K562 (cell line): Measurements from ENCODE around the gene PARD3B. TPM values are rescaled to one million over a fixed set of nuclear protein-coding genes. Genes with fewer than 3 reads are reported as not detected.

Source experiments
- ATAC-seq: fragments of 200-7000 bp; cut with Tn5 transposase; 3 replicates; pipeline ENCODE4 v1.9.1; 2020; ENCODE audit warnings: moderate library complexity
- BruUV-seq: library from RNA; stranded (reverse); fragments of 400-500 nt; replicated peaks from 2 replicates; lab custom pipeline; 2021; lab: Mats Ljungman, UMichigan
- CTCF ChIA-PET: fragments of 300-600 bp; formaldehyde crosslinking; extraction: SDS; loops from one replicate; lab custom pipeline; 2021; ENCODE audit warnings: low intra/inter-chr PET ratio; lab: Yijun Ruan, JAX
- POLR2A ChIA-PET: fragments of 300-600, 350-650 bp; sonication (Branson Sonifier 250); formaldehyde crosslinking; extraction: SDS; loops from one replicate; lab custom pipeline; 2021; ENCODE audit warnings: antibody characterized with exemption, inconsistent platforms; lab: Yijun Ruan, JAX
- DNase-seq, 4 experiments: peaks; one replicate each; pipeline versions ENCODE4 v3.0.0 to v3.0.0-alpha.2; 2011 to 2018; ENCODE audit warnings: low spot score in 3 of 4, mixed read lengths in 3 of 4; ENCODE audit errors: extremely low read depth in 1 of 4
- FAIRE-seq: peaks from 2 replicates; lab custom pipeline; 2011; peaks lifted over from hg19 to GRCh38; lab: Jason Lieb, UNC
- H2AFZ ChIP-seq: 2 replicates; pipeline ENCODE4 v1.6.0; 2011; ENCODE audit warnings: low read depth, low read length, control low read depth, inconsistent platforms
- H3K27ac ChIP-seq: fragments of 200-600 bp; 3 replicates; pipeline ENCODE4 v1.8.0; 2011; ENCODE audit warnings: low read depth, mild to moderate bottlenecking, control low read depth, inconsistent platforms, low read length, moderate library complexity, mixed read lengths; ENCODE audit errors: extremely low read depth
- H3K27me3 ChIP-seq, 2 experiments: fragments of 300-600 bp in 1 of 2; 2 replicates in 1 of 2; 3 replicates in 1 of 2; pipeline versions ENCODE4 v1.6.0 to v1.8.0; 2011; ENCODE audit warnings: inconsistent platforms in 2 of 2, low read length in 2 of 2, mild to moderate bottlenecking in 1 of 2, mixed read lengths in 1 of 2, moderate library complexity in 1 of 2; ENCODE audit not compliant: control insufficient read depth in 2 of 2, insufficient read depth in 2 of 2
- H3K36me3 ChIP-seq: fragments of 300-600 bp; 3 replicates; pipeline ENCODE4 v1.8.0; 2011; ENCODE audit warnings: mild to moderate bottlenecking, low read length, inconsistent platforms; ENCODE audit not compliant: control insufficient read depth, insufficient read depth
- H3K4me1 ChIP-seq, 2 experiments: fragments of 200-600 bp in 1 of 2; replicated peaks in 1 of 2; 2 replicates in 1 of 2; 3 replicates in 1 of 2; pipeline versions ENCODE4 v1.5.1 to v1.8.0; 2011; ENCODE audit warnings: inconsistent platforms in 2 of 2, low read length in 2 of 2, mild to moderate bottlenecking in 1 of 2, mixed read lengths in 1 of 2, moderate library complexity in 1 of 2; ENCODE audit not compliant: control insufficient read depth in 2 of 2, insufficient read depth in 2 of 2
- H3K4me2 ChIP-seq: 2 replicates; pipeline ENCODE4 v1.6.1; 2011; ENCODE audit warnings: low read length, control low read depth, inconsistent platforms, mixed read lengths; ENCODE audit not compliant: insufficient read depth
- H3K4me3 ChIP-seq: fragments of 200-600 bp; sonication (generic), shearing (Covaris generic); 2 replicates; pipeline ENCODE4 v1.5.1; 2016; ENCODE audit warnings: control low read depth, inconsistent platforms
- H3K79me2 ChIP-seq: fragments of 200-600 bp; 3 replicates; pipeline ENCODE4 v1.8.0; 2011; ENCODE audit warnings: low read length, inconsistent platforms; ENCODE audit not compliant: control insufficient read depth, insufficient read depth
- H3K9ac ChIP-seq, 2 experiments: 2 replicates each; pipeline versions ENCODE4 v1.6.0 to v1.6.1; 2011; ENCODE audit warnings: low read depth in 2 of 2, low read length in 2 of 2, control low read depth in 1 of 2, inconsistent platforms in 1 of 2, mild to moderate bottlenecking in 1 of 2, mixed read lengths in 1 of 2; ENCODE audit not compliant: insufficient read depth in 1 of 2
- H3K9me1 ChIP-seq: one replicate; pipeline ENCODE4 v1.6.0; 2011; ENCODE audit warnings: inconsistent platforms, mild to moderate bottlenecking, low read length, moderate library complexity; ENCODE audit not compliant: control insufficient read depth, insufficient read depth
- H3K9me3 ChIP-seq: replicated peaks from 2 replicates; pipeline ENCODE4 v1.5.1; 2011; ENCODE audit warnings: low read depth, low read length, inconsistent platforms; ENCODE audit not compliant: control insufficient read depth, insufficient read depth
- H4K20me1 ChIP-seq: replicated peaks from 2 replicates; pipeline ENCODE4 v1.6.1; 2011; ENCODE audit warnings: low read length, inconsistent platforms, mixed read lengths; ENCODE audit not compliant: control insufficient read depth, insufficient read depth
- CEBPB ChIP-seq: fragments of 450-650 bp; IDR thresholded peaks from 2 replicates; pipeline ENCODE4 v1.6.1; 2016; ENCODE audit warnings: missing genetic modification characterization, missing compliant biosample characterization
- CEBPG ChIP-seq, 3 experiments: fragments of 200-800 bp in 1 of 3; sonication (Bioruptor generic) in 1 of 3; sonication (generic) in 1 of 3; formaldehyde crosslinking in 1 of 3; IDR thresholded peaks in 2 of 3; conservative IDR thresholded peaks in 1 of 3; 2 replicates each; pipeline versions ENCODE4 v1.6.1 to v1.8.0; 2016 to 2022; ENCODE audit warnings: missing compliant biosample characterization in 2 of 3, missing genetic modification characterization in 2 of 3, mild to moderate bottlenecking in 1 of 3, missing genetic modification reagents in 1 of 3
- PRDM10 ChIP-seq: fragments of 450-650 bp; IDR thresholded peaks from 2 replicates; pipeline ENCODE4 v1.6.1; 2018; ENCODE audit not compliant: partially characterized antibody
- WGBS: fragments of 100-300 bp; shearing (Covaris generic); methylation state at CpG from one replicate; pipeline ENCODE4 v1.1.6; 2016; ENCODE audit warnings: low coverage, mixed read lengths; ENCODE audit not compliant: insufficient coverage; ENCODE audit errors: missing lambda C conversion rate; 5-methylcytosine and 5-hydroxymethylcytosine counted together
- in situ Hi-C: fragments of 300-500 bp; cut with MboI; formaldehyde crosslinking; loops from 4 replicates; pipeline ENCODE4 v1.15.0; 2018; ENCODE audit warnings: inconsistent platforms, mixed read lengths
- intact Hi-C: fragments of 100-400 bp; cut with micrococcal nuclease; formaldehyde crosslinking; loops from 2 replicates; pipeline ENCODE4 v1.14.2; 2022
- polyA plus RNA-seq, 8 experiments: library from polyadenylated mRNA; depleted of rRNA in 4 of 8; stranded (reverse) in 5 of 8; unstranded in 3 of 8; fragments of >200 nt; fragmentation: Nextera tagmentation in 2 of 8; fragmentation: Illumina TruSeq in 1 of 8; extraction: Ambion mirVana in 2 of 8; extraction: Trizol in 1 of 8; gene quantifications; 2 replicates each; pipeline versions ENCODE4 v1.2.1 to v1.2.3, GENCODE V29; 2011 to 2014; ENCODE audit warnings: inconsistent platforms in 1 of 8, missing spikeins in 1 of 8
- total RNA-seq, 7 experiments: library from RNA; depleted of rRNA in 6 of 7; stranded (reverse); fragments of >200 nt in 6 of 7; fragmentation: Illumina TruSeq in 2 of 7; extraction: Trizol in 2 of 7; gene quantifications; 2 replicates each; pipeline versions ENCODE4 v1.2.1 to v1.2.3, GENCODE V29; 2011 to 2021; ENCODE audit warnings: low replicate concordance in 1 of 7
- TF ChIP-seq, protein P1 (sequence below): fragments of 250-450 bp; sonication (Bioruptor Pico); IDR thresholded peaks from 2 replicates; pipeline ENCODE4 v1.8.0; 2022; ENCODE audit warnings: inconsistent platforms

Gene PARD3B
- total and polyA plus RNA-seq, 9 of the 15 experiments (the other 6 are each of a cell fraction or from before 2014, with no cell fraction given), result 0.15 to 3.0 (median 1.1) TPM

- TF ChIP-seq, protein P1, sequence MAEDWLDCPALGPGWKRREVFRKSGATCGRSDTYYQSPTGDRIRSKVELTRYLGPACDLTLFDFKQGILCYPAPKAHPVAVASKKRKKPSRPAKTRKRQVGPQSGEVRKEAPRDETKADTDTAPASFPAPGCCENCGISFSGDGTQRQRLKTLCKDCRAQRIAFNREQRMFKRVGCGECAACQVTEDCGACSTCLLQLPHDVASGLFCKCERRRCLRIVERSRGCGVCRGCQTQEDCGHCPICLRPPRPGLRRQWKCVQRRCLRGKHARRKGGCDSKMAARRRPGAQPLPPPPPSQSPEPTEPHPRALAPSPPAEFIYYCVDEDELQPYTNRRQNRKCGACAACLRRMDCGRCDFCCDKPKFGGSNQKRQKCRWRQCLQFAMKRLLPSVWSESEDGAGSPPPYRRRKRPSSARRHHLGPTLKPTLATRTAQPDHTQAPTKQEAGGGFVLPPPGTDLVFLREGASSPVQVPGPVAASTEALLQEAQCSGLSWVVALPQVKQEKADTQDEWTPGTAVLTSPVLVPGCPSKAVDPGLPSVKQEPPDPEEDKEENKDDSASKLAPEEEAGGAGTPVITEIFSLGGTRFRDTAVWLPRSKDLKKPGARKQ (CRISPR knock-in tag), result no peak
Measured at GRCh38 chr2:204561771-204562170, 16.5 kb downstream of the PARD3B start (continued).

GRCh38 chr2:204566439-204566838 lies 21.2 kb downstream of the PARD3B start:
- H4K20me1 ChIP-seq, result no peaks in the 10 kb centered on the region
- H3K4me1 ChIP-seq, result no peaks in the 10 kb centered on the region
- H3K27ac ChIP-seq, result no peak overlapping the region
- ATAC-seq (no peak), FAIRE-seq (no peak), DNase-seq (no peak)
- TF ChIP-seq CEBPG (CRISPR knock-in tag; IDR thresholded peaks at IDR 0.05) (no peak), CEBPG (tag; conservative IDR thresholded peaks at IDR 0.05 in 1 of 2, IDR thresholded peaks at IDR 0.05 in 1 of 2) (peak in 1 of 2 experiments; percentile 57; a peak in 1 of 4 replicates), CEBPB (tag) (peak; percentile 45; the same call in 1 of the 2 replicates), PRDM10 (no peak)
- H3K9me1 ChIP-seq, result no peaks in the 10 kb centered on the region
- H3K9ac ChIP-seq, result no peak overlapping the region
- no TSS peak for BruUV-seq
- ChIA-PET POLR2A (no interaction called here), CTCF (no interaction called here)
- H3K79me2 ChIP-seq, result no peaks in the 10 kb centered on the region
- H3K9me3 ChIP-seq, result no peaks in the 10 kb centered on the region
- no peak overlapping the region for H2AFZ ChIP-seq
- H3K4me3 ChIP-seq, result no peak overlapping the region
- WGBS, result 33% methylated on average over 2 of the region's 2 CpGs
- in situ Hi-C loops, result no loop called here
- no peaks in the 10 kb centered on the region for H3K27me3 ChIP-seq
- intact Hi-C loops, result no loop called here
- H3K36me3 ChIP-seq, result no peaks in the 10 kb centered on the region; the same call in 2 of the 3 replicates
- H3K4me2 ChIP-seq, result no peak overlapping the region
